NCI-H526 treated with DMSO at 0.1 percent for 48 hours (cell line): ENCODE measurements around the gene DEGS2.

Experiments used
- DNase-seq: peaks from one replicate; lab custom pipeline; 2025; lab: John Stamatoyannopoulos, UW

The DEGS2 gene

GRCh38 chr14:100148837-100149731, 10.4 kb downstream of the DEGS2 start:
- DNase-seq = no peak

- peak; percentile 54 for DNase-seq
These were observed 11.6 kb downstream of the DEGS2 start for GRCh38 chr14:100147691-100148464.

- DNase-seq = no peak
These were observed 12.2 kb downstream of the DEGS2 start for GRCh38 chr14:100147181-100147631.

- no peak for DNase-seq
These were observed 12.8 kb downstream of the DEGS2 start for GRCh38 chr14:100146531-100147091.

GRCh38 chr14:100145682-100146464, 13.6 kb downstream of the DEGS2 start:
- DNase-seq = no peak

- DNase-seq = no peak
These were observed 14.3 kb downstream of the DEGS2 start for GRCh38 chr14:100144996-100145646.

- DNase-seq = no peak
These were observed 14.8 kb downstream of the DEGS2 start for GRCh38 chr14:100144645-100144995.

GRCh38 chr14:100143934-100144333, 15.5 kb downstream of the DEGS2 start:
- DNase-seq = no peak

DNA sequence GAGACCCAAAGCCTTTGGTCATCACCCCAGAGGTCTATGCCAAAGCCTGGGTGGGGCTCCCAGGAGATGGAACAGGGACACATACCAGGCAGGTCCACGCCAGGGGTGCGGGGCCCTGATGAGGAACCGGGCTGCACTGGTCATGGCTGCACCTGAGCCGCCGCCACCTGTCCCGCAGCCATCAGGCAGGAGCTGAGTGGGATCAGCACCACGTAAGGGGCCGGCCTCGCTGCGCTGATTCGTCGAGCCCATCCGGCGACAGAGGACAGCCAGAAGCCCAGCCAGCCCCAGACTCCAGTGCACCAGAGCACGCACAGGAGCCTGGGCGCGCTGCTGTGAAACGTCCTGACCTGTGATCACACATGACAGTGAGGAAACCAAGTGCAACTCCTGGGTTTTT, 15.9 kb downstream of the DEGS2 start:
- DNase-seq = no peak

DNA sequence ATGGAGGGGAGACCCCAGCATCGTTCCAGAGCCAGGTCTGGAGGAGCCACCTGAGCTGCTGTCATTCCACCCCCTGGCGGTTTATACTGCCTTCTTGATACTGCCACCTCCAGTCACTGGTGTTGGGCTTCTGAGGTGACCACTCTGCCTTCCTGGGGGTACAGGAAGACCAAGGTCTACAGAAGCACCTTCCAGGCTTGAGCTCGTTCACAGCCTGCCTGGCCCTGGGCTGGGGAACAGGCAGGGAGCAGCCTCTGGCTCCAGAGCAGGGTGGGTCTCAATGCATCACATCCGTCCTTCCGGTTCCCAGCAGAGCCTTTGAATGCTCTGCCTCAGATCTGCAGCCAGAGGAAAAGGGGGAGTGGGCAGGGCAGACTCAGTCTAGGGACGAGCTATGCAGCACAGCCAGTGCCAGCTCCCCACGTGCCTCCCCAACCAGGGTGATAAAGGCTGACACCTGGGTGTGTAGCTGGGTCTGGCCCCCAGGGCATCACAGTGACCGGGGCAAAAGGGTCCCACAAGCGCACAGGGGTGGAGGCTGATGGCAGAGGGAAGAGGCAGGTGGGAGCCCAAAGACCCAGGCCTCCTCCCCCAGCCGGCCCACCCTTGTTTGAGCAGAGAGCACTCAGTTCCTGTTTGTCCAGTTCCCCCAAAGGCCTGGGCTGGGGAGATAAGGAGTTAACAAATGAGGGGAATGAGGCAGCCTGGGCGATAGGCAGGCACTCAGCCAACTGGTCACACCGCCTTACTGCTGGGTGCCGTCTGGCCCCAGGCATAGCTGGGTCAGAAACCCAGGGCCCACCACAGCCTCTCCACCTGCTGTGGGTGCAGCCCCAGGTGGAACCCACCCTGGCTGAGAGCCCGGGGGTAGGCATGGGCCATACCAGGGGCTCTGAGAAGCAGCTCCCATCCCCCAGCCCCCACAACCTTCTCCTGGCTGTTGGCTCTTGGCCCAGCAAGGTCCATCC, 17.1 kb downstream of the DEGS2 start:
- no peak for DNase-seq

DNA sequence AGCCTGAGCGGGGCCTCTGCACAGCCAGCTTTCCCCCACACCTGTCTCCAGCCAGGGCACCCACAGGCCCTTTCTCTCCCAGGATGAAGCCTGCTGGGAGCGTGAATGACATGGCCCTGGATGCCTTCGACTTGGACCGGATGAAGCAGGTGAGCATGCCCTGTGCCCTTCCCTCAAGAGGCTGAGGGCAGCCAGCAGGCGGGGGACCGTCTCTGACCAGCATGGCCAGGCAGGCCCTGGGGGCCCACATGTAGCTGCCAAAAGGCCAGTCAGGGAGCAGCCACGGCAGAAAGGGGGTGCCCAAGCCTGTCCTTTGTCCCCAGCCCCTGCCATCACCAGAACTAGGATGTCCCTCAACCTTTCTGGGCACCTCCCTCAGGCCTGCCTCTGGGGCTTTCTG, 18.3 kb downstream of the DEGS2 start:
- no peak for DNase-seq

- no peak for DNase-seq
These were observed 18.9 kb downstream of the DEGS2 start for GRCh38 chr14:100140452-100141078.

DNA sequence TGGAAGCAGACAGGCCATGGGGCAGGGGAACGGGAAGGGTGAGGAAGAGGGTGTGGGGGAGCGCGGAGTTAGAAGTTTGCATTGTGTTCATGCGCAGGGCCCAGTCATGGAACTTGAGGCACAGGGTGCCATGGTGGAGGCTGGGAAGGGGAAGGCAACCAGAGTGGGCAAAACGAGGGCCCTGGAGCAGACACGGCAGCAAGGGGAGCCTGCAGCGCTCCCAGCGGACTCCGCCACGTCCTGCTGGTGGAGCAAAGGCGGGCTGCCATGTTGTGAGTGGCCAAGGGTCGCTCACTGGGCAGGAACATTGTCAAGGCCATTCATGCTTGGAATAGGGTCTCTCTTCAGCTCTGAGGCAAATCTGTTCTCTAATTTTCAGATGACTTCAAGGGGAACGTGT, 20.5 kb downstream of the DEGS2 start:
- no peak for DNase-seq

GRCh38 chr14:100138082-100138787, 21.2 kb downstream of the DEGS2 start:
- DNase-seq = no peak

DNA sequence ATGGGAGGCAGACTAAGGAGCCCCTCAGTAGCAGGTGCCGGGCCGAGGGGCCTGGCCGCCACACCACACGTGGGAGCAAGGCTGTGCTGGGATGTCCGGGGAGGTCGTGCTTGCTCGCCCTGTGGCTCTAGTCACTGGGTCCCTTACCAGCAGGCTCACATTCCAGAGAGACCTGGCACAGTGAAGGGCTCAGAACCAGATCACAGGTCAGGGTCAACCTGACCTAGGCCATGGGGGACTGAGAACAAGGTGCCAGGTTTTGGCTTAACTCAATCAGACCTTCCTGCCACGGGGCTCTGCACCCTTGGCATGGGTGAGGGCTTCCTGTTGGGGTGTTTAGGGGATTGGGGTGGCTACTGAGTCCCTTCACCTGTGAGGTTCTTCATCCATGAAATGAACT, 22.3 kb downstream of the DEGS2 start:
- no peak for DNase-seq

DNA sequence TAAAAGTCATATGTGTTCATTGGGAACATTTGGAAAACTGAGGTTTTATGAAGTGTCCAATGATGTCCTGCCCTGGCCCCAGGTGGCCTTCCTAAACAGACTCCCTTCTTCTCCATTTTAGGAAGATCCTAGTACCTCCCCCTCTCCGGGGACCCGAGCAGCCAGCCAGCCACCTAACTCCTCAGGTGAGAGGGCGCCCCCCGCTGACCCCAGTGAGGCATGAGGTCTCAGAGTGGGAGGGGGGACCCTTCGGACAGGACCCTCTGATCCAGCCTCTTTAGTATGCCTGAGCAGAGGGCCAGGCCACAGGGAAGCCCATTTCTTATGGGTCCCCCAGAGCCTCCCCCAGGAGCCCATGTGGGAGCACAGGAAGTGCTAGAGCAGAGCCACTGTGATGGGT, 23.7 kb downstream of the DEGS2 start:
- no peak for DNase-seq

DNA sequence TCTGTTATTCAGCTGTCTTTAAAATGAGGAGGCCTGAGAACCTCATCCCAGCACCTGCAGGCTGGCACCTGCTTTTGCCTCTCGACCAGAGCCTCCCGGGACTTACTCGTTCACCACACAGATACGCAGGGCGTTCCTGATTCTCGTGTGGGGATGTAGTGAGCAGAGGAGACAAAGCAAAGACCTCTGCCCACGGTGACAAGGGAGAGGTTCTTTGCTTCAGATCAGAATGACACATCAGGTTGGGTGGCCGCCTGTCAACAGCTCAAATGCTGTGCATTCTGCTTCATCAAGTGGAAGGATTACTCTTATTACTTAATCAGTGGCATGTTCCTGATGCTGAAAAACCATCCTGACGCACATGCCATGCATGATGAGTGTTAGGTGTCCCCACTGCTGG, 24.4 kb downstream of the DEGS2 start:
- no peak for DNase-seq

DNA sequence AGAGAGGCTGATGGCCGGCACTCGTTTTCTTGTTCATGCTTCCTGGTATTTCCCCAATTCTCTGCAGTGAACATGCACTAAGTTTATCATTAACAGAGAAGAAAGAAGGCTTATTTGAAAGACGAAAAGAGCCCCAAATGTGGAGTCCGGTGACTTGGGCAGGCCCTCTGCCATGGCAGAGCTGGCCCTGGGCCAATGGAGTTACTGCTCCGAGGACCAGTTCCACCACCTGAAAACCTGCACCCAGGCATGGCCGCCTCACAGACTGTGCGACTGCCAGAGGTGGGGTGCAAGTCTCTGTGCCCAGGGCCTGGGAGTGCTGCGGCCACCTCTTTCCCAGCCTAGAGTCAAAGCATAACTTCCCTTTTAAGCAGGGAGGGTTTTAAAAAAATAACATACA, 24.9 kb downstream of the DEGS2 start:
- no peak for DNase-seq

GRCh38 chr14:100132903-100133510, 26.4 kb downstream of the DEGS2 start:
- DNase-seq = no peak
